Caco-2 (cell line): Measurements from ENCODE around the gene USO1. TPM values are rescaled to one million over a fixed set of nuclear protein-coding genes. Genes with fewer than 3 reads are reported as not detected.
"Not testable (repeated sequence)": the region's sequence is repeated elsewhere in the genome, so short reads cannot be mapped to it uniquely, and the experiment has no call there.

Experiments
- BruUV-seq: library from RNA; stranded (reverse); fragments of 400-500 nt; replicated peaks from 2 replicates; lab custom pipeline; 2021; lab: Mats Ljungman, UMichigan
- CTCF ChIA-PET: fragments of 300-600 bp; sonication (Branson Sonifier 250); formaldehyde crosslinking; loops from one replicate; lab custom pipeline; 2022; ENCODE audit warnings: antibody characterized with exemption; lab: Charles Lee
- POLR2A ChIA-PET: fragments of 300-600 bp; sonication (Branson Sonifier 250); formaldehyde crosslinking; loops from one replicate; lab custom pipeline; 2022; ENCODE audit warnings: antibody characterized with exemption; lab: Charles Lee
- DNase-seq, 2 experiments: peaks; one replicate each; pipeline versions ENCODE4 v3.0.0 to v3.0.0-alpha.2; 2020 to 2022
- H3K27me3 ChIP-seq: replicated peaks from 2 replicates; pipeline ENCODE4 v1.6.0; 2011; ENCODE audit warnings: low read length; ENCODE audit not compliant: control insufficient read depth, insufficient read depth
- H3K36me3 ChIP-seq: 2 replicates; pipeline ENCODE4 v1.5.1; 2011; ENCODE audit warnings: low read length; ENCODE audit not compliant: control insufficient read depth, insufficient read depth
- H3K4me1 ChIP-seq: fragments of 250-450 bp; sonication (Bioruptor Pico); 2 replicates; pipeline ENCODE4 v1.5.1; 2020; ENCODE audit warnings: mild to moderate bottlenecking
- H3K4me3 ChIP-seq: 2 replicates; pipeline ENCODE4 v1.5.1; 2011; ENCODE audit warnings: low read depth, mild to moderate bottlenecking, control low read depth, low read length
- H3K9me3 ChIP-seq: fragments of 250-450 bp; sonication (Bioruptor Pico); 2 replicates; pipeline ENCODE4 v1.5.1; 2020; ENCODE audit warnings: mild to moderate bottlenecking, moderate library complexity
- H3K27ac Mint-ChIP-seq: one replicate; pipeline ENCODE4 v1.8.0; 2022; ENCODE audit warnings: mixed read lengths; ENCODE audit not compliant: unreplicated experiment
- H3K27me3 Mint-ChIP-seq: one replicate; pipeline ENCODE4 v1.8.0; 2022; ENCODE audit warnings: mixed read lengths; ENCODE audit not compliant: insufficient read depth, unreplicated experiment
- H3K36me3 Mint-ChIP-seq: one replicate; pipeline ENCODE4 v1.8.0; 2022; ENCODE audit warnings: mild to moderate bottlenecking, mixed read lengths; ENCODE audit not compliant: insufficient read depth, unreplicated experiment
- H3K4me1 Mint-ChIP-seq: one replicate; pipeline ENCODE4 v1.8.0; 2022; ENCODE audit warnings: low read depth, mixed read lengths; ENCODE audit not compliant: unreplicated experiment
- H3K4me3 Mint-ChIP-seq: one replicate; pipeline ENCODE4 v1.8.0; 2022; ENCODE audit warnings: mild to moderate bottlenecking, moderate library complexity, mixed read lengths; ENCODE audit not compliant: unreplicated experiment
- H3K9me3 Mint-ChIP-seq: one replicate; pipeline ENCODE4 v1.8.0; 2022; ENCODE audit warnings: mixed read lengths; ENCODE audit not compliant: unreplicated experiment
- CTCF ChIP-seq, 2 experiments: fragments of 200-600 bp in 1 of 2; IDR thresholded peaks; 1 replicate in 1 of 2; 2 replicates in 1 of 2; pipeline versions ENCODE4 v1.5.1 to v1.8.0; 2011 to 2022; ENCODE audit warnings: antibody characterized with exemption in 1 of 2, control low read depth in 1 of 2, inconsistent platforms in 1 of 2, low read depth in 1 of 2, low read length in 1 of 2, mild to moderate bottlenecking in 1 of 2, moderate library complexity in 1 of 2; ENCODE audit not compliant: insufficient read depth in 1 of 2, severe bottlenecking in 1 of 2, unreplicated experiment in 1 of 2
- intact Hi-C: fragments of 100-400 bp; cut with micrococcal nuclease; formaldehyde crosslinking; loops from one replicate; pipeline ENCODE4 v1.10.0; 2022; ENCODE audit not compliant: unreplicated experiment
- total RNA-seq: library from RNA; stranded (reverse); gene quantifications from 2 replicates; pipeline ENCODE4 v1.2.3, GENCODE V29; 2022

The USO1 gene
- total RNA-seq, 1 experiment from 2014 or later: 59.7 TPM

- H3K4me3 Mint-ChIP-seq, H3K9me3 ChIP-seq, H3K27me3 ChIP-seq, H3K36me3 Mint-ChIP-seq, H3K27ac Mint-ChIP-seq, intact Hi-C loops, H3K4me1 Mint-ChIP-seq, H3K4me3 ChIP-seq, POLR2A ChIA-PET, H3K9me3 Mint-ChIP-seq, H3K27me3 Mint-ChIP-seq, BruUV-seq, H3K4me1 ChIP-seq, DNase-seq, H3K36me3 ChIP-seq: not testable (repeated sequence)
- CTCF ChIA-PET: interaction anchor here (0.5 kb wide), 1 partner anchor 31 kb away, joined by 3 read pairs; no protein-coding TSS in a partner anchor
Observed at GRCh38 chr4:75692066-75692465, 32.3 kb upstream of the USO1 start.

GRCh38 chr4:75696071-75696470, 28.3 kb upstream of the USO1 start:
- no peaks in the 10 kb centered on the region for H3K9me3 Mint-ChIP-seq
- H3K9me3 ChIP-seq: no peaks in the 10 kb centered on the region
- intact Hi-C loops: no loop called here
- H3K27ac Mint-ChIP-seq: no peak overlapping the region
- peak in 1 of 2 experiments; percentile 23 for DNase-seq
- BruUV-seq: no TSS peak
- POLR2A ChIA-PET: interaction anchor here (0.5 to 0.9 kb wide), 3 partner anchors 22 to 40 kb away, joined by 3 to 4 read pairs (median 3); partner anchors contain the start of gene USO1
- H3K4me1 Mint-ChIP-seq: no peaks in the 10 kb centered on the region
- no peak overlapping the region for H3K4me3 Mint-ChIP-seq
- no peaks in the 10 kb centered on the region for H3K27me3 Mint-ChIP-seq
- H3K27me3 ChIP-seq: no peaks in the 10 kb centered on the region
- CTCF ChIA-PET: no interaction called here
- peaks cover 6% of the 10 kb centered on the region for H3K36me3 Mint-ChIP-seq
- H3K4me1 ChIP-seq: no peaks in the 10 kb centered on the region
- TF ChIP-seq CTCF (IDR thresholded peaks at IDR 0.05; ENCODE audit: insufficient read depth in 1 of 2, low read depth in 1 of 2, low read length in 1 of 2, severe bottlenecking in 1 of 2, unreplicated experiment in 1 of 2): no peak
- no peak overlapping the region for H3K4me3 ChIP-seq
- H3K36me3 ChIP-seq: no peaks in the 10 kb centered on the region

- POLR2A ChIA-PET: interaction anchor here (0.9 kb wide), 1 partner anchor 23 kb away, joined by 3 read pairs; no protein-coding TSS in a partner anchor
- Mint-ChIP-seq H3K9me3 (no peaks in the 10 kb centered on the region), H3K27ac (no peak overlapping the region), H3K27me3 (no peaks in the 10 kb centered on the region), H3K4me1 (no peaks in the 10 kb centered on the region), H3K36me3 (peaks cover 6% of the 10 kb centered on the region), H3K4me3 (no peak overlapping the region)
- DNase-seq: no peak
- CTCF ChIA-PET: no interaction called here
- no peak overlapping the region for H3K4me3 ChIP-seq
- no peaks in the 10 kb centered on the region for H3K36me3 ChIP-seq
- H3K9me3 ChIP-seq: no peaks in the 10 kb centered on the region
- no peaks in the 10 kb centered on the region for H3K4me1 ChIP-seq
- TF ChIP-seq CTCF (IDR thresholded peaks at IDR 0.05; ENCODE audit: insufficient read depth in 1 of 2, low read depth in 1 of 2, low read length in 1 of 2, severe bottlenecking in 1 of 2, unreplicated experiment in 1 of 2): no peak
- BruUV-seq: no TSS peak
- H3K27me3 ChIP-seq: no peaks in the 10 kb centered on the region
- intact Hi-C loops: no loop called here
Observed at GRCh38 chr4:75696581-75696980, 27.8 kb upstream of the USO1 start.
